Activated CD8-positive, alpha-beta memory T cell treated with anti-CD3 and anti-CD28 coated beads, Interleukin-2, amount 10 ng/mL, durations not matched to agents 7 days and 5 days (primary cell): Measurements from ENCODE around the gene TREH. TPM values are rescaled to one million over a fixed set of nuclear protein-coding genes. Genes with fewer than 3 reads are reported as not detected.

Experiments
- ATAC-seq: fragments of 150-1000 bp; cut with Tn5 transposase; one replicate; pipeline ENCODE4 v1.10.0; 2021; ENCODE audit warnings: moderate library complexity
- CTCF ChIA-PET: fragments of 350-600 bp; sonication (Branson Sonifier 250); formaldehyde crosslinking; loops from one replicate; lab custom pipeline; 2021; ENCODE audit warnings: antibody characterized with exemption; lab: Charles Lee
- DNase-seq: peaks from one replicate; pipeline ENCODE4 v3.0.0-alpha.2; 2020
- H3K27ac Mint-ChIP-seq: one replicate; pipeline ENCODE4 v1.8.0; 2021; ENCODE audit warnings: mild to moderate bottlenecking, mixed read lengths
- H3K27me3 Mint-ChIP-seq: one replicate; pipeline ENCODE4 v1.8.0; 2021; ENCODE audit warnings: mixed read lengths
- H3K36me3 Mint-ChIP-seq: one replicate; pipeline ENCODE4 v1.8.0; 2021; ENCODE audit warnings: mild to moderate bottlenecking, mixed read lengths
- H3K4me1 Mint-ChIP-seq: one replicate; pipeline ENCODE4 v1.8.0; 2021; ENCODE audit warnings: mixed read lengths
- H3K4me3 Mint-ChIP-seq: one replicate; pipeline ENCODE4 v1.8.0; 2021; ENCODE audit warnings: mild to moderate bottlenecking, moderate library complexity, mixed read lengths
- H3K9me3 Mint-ChIP-seq: one replicate; pipeline ENCODE4 v1.8.0; 2022; ENCODE audit warnings: low read depth, mixed read lengths
- total RNA-seq, 2 experiments: library from RNA; stranded (reverse); gene quantifications; one replicate each; pipeline ENCODE4 v1.2.3, GENCODE V29; 2021

Gene TREH
- total RNA-seq, 2 experiments from 2014 or later = not detected

DNA sequence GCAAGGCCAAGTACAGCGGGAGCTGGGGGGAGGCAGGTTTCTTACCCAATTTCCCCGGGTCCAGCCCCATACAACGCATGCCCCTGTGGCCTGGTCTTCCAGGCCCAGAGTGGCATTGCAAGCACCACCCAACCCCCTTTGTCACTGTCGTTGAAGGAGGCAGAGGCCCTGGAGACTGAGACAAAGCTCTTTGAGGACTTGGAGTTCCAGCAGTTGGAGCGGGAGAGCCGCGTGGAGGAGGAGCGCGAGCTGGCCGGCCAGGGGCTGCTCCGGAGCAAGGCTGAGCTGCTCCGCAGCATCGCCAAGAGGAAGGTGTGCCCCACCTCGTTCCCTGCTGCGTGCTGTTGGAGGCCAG lies 44.2 kb downstream of the TREH start:
- H3K4me3 Mint-ChIP-seq = no peak overlapping the region
- no peak overlapping the region for H3K27ac Mint-ChIP-seq
- H3K36me3 Mint-ChIP-seq = no peaks in the 10 kb centered on the region
- peaks cover 3% of the 10 kb centered on the region for H3K27me3 Mint-ChIP-seq
- no peak for ATAC-seq
- no peak for DNase-seq
- CTCF ChIA-PET = interaction anchor here (1.1 to 3.1 kb wide), 4 partner anchors 19 to 25 kb away, joined by 3 to 12 read pairs (median 6); no protein-coding TSS in a partner anchor
- no peaks in the 10 kb centered on the region for H3K4me1 Mint-ChIP-seq
- H3K9me3 Mint-ChIP-seq = no peaks in the 10 kb centered on the region

DNA sequence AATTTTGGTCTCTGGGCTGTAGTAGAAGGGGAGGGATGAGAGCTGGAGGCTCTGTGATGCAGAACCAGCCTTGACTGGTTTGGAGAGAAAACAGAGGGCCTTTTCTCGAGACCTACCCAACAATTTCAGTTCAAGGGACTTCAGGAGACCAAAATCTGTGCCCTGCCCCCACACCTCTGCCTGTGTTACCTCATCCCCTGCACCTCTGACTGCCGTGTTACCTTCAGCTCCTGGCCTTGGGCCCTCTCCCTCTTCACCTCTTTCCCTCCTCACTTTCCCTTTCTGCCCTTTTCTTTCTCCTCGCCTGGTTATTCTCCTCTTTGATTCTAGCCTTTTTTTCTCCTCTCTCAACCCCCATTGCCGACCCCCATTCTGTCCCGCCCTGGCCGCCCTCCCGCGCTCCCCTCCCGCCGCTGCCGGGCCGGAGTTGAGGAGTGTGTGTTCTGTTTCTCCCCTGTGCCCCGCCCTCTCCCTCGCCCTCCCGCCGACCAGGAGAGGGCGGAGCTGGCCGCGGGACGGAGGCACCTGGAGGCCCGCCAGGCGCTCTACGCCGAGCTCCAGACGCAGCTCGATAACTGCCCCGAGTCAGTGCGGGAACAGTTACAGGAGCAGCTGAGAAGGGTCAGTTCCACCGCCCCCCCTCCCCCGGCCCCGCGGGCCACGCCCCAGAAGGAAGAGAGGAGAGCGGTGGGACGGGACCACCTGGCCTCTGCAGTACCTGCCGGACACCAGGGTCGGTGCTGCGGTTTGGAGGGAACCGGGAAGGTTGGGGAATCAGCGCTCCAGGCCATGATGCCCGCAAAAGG lies 44.8 kb downstream of the TREH start:
- Mint-ChIP-seq H3K4me3 (no peak overlapping the region), H3K36me3 (no peaks in the 10 kb centered on the region), H3K27me3 (peaks cover 3% of the 10 kb centered on the region), H3K27ac (no peak overlapping the region), H3K9me3 (no peaks in the 10 kb centered on the region), H3K4me1 (no peaks in the 10 kb centered on the region)
- DNase-seq = no peak
- CTCF ChIA-PET = interaction anchor here (1.4 to 3.1 kb wide), 2 partner anchors 20 to 26 kb away, joined by 3 to 12 read pairs; no protein-coding TSS in a partner anchor
- peak; percentile 72 for ATAC-seq

DNA sequence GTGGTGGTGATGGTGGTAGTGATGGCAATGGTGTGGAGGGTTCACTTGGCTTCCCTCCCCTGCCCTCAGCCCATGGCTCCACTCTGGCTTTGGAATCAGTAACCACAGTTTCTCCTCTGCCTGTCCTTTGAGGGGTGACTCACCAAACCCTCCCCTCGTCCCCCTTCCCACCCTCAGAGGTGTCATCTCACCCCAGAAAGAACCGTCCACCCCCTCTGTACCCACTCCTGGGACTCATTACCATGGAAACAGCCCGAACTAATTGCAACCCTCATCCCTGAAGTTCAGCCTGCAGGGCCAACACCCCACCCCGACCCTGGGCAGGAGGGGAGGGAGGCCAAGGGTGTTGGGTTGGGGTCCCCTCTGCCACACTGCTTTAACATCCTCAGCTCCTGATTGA lies 45.5 kb downstream of the TREH start:
- Mint-ChIP-seq H3K27me3 (peaks cover 3% of the 10 kb centered on the region), H3K4me3 (no peak overlapping the region), H3K4me1 (no peaks in the 10 kb centered on the region), H3K9me3 (no peaks in the 10 kb centered on the region), H3K27ac (no peak overlapping the region), H3K36me3 (no peaks in the 10 kb centered on the region)
- CTCF ChIA-PET = interaction anchor here (3.1 kb wide), 1 partner anchor 26 kb away, joined by 12 read pairs; no protein-coding TSS in a partner anchor
- ATAC-seq (no peak), DNase-seq (no peak)

- Mint-ChIP-seq H3K27ac (no peak overlapping the region), H3K4me3 (no peak overlapping the region), H3K9me3 (no peaks in the 10 kb centered on the region), H3K4me1 (no peaks in the 10 kb centered on the region), H3K36me3 (no peaks in the 10 kb centered on the region), H3K27me3 (peaks cover 3% of the 10 kb centered on the region)
- CTCF ChIA-PET = interaction anchor here (1.2 to 3.1 kb wide), 2 partner anchors 26 to 27 kb away, joined by 3 to 12 read pairs; no protein-coding TSS in a partner anchor
- no peak for DNase-seq
- no peak for ATAC-seq
These were observed 46.1 kb downstream of the TREH start for GRCh38 chr11:118633319-118633690.

DNA sequence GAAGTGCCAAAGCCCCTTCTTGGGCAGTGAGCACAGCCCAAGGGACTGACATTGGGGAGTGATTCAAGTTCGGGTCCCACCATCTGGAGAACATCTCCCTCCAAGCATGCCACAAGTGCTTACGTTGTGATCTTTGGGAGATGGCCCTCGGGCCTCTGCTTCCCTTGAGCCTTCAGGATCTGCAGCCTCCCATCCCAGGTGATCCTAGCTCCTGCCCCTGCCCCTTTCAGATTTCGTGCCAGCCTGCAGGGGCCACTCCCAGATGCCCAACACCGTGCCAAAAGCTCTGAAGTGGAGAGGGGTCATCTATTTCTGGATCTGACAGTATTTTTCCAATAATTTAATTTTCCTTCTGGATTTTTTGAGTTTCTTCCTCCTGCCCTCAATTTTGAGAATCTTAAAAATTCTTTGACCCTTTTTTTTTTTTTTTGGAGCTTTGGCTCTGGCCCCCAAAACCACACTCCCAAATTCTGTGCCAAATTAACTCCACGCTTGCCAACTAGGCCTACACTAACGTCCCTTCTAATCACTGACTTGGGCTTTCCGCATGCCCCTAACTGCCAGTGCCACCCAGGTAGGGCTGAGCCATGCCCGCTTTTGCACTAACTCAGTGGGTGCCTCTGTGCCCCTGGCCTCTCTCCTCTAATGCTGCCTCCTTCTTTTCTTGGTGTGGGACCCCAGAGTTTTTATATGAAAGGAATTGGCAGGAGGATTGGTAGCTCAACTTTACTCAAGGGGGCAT lies 46.7 kb downstream of the TREH start:
- no peak for ATAC-seq
- DNase-seq = no peak
- CTCF ChIA-PET = interaction anchor here (1.0 to 1.3 kb wide), 4 partner anchors 11 to 57 kb away, joined by 3 to 4 read pairs (median 4); no protein-coding TSS in a partner anchor
- Mint-ChIP-seq H3K27me3 (peaks cover 3% of the 10 kb centered on the region), H3K4me1 (no peaks in the 10 kb centered on the region), H3K36me3 (no peaks in the 10 kb centered on the region), H3K4me3 (no peak overlapping the region), H3K9me3 (no peaks in the 10 kb centered on the region), H3K27ac (no peak overlapping the region)

DNA sequence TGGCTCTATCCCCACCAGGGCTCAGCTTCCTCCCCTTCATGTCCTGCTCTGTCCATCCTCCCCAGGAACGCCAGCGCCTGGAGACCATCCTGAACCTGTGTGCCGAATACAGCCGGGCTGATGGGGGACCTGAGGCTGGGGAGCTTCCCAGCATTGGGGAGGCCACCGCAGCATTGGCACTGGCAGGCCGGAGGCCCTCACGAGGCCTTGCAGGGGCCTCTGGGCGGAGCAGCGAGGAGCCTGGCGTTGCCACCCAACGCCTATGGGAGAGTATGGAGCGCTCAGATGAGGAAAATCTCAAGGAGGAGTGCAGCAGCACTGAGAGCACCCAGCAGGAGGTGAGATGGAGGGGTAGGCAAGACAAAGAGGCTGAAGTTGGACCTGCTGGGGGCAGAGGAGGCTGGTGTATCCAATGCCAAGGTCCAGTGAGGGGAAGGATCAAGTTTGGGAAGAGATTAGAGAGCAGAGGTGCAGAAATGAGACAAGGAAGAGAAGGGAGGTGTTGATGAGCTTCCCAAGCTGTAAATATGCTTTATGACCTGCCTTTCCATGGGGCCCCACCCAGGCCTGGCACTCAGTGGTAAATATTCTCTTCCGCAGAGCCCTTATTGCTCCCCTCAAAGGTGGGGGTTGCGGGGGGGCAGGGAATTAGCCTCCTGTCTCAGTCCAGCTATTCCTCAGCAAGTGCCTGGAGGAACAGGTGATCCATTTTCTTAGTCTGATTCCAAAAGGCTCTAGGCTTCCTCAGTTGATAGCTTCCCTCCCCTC lies 48.1 kb downstream of the TREH start:
- CTCF ChIA-PET = interaction anchor here (1.0 to 1.3 kb wide), 2 partner anchors 31 to 58 kb away, joined by 3 to 4 read pairs; no protein-coding TSS in a partner anchor

DNA sequence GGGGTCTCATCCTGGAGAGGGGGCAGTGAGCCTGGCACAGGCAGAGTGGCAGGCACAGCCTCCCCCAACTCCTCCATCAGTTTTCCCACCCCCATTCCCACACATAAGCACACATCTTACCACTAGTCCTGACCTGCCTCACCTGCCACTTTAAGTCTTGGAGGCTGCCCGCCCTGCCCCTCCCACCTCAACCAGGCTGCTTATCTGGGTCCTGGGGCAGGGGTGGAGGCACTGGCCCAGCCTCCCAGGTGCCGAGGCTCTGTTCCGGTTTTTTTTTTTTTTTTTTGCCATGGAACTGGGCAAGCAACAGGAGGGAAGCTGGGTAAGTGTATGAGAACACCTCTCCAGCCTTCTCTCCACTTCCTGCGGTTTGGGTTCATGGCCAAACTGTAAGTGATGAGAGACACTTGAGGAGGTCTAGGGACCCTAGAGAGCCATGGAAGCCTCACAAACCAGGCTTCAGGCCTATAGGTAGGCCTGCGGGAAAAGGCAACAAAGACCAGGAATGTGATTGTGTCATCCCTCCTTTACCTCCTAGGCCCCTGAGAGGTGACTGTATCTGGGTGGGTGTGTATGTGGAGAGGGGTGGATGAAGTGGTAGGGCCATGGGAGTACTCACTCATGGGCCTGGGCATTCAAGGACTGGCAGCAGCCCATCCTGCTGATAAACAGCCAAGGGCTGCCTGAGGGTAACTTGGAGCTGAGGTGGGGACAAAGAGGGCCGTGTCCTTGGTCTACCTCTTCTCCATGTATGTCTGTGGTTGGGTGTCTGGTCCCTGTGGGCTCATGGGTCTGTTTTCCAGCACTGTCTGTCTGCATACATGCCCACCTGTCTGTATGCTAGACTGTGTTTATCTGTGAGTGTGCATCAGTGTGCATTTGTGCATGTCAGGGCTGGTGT lies 49.4 kb downstream of the TREH start:
- H3K36me3 Mint-ChIP-seq = no peaks in the 10 kb centered on the region
- H3K9me3 Mint-ChIP-seq = no peaks in the 10 kb centered on the region
- ATAC-seq = no peak
- CTCF ChIA-PET = interaction anchor here (1.0 kb wide), 1 partner anchor 35 kb away, joined by 3 read pairs; no protein-coding TSS in a partner anchor
- no peak for DNase-seq
- H3K27me3 Mint-ChIP-seq = no peaks in the 10 kb centered on the region
- no peaks in the 10 kb centered on the region for H3K4me1 Mint-ChIP-seq
- H3K4me3 Mint-ChIP-seq = no peak overlapping the region
- H3K27ac Mint-ChIP-seq = no peak overlapping the region

More for the DNA sequence above, 48.1 kb downstream of the TREH start:
- DNase-seq (no peak), ATAC-seq (no peak)
- H3K4me3 Mint-ChIP-seq = no peak overlapping the region
- no peaks in the 10 kb centered on the region for H3K9me3 Mint-ChIP-seq
- no peaks in the 10 kb centered on the region for H3K36me3 Mint-ChIP-seq
- H3K27me3 Mint-ChIP-seq = peaks cover 3% of the 10 kb centered on the region
- no peaks in the 10 kb centered on the region for H3K4me1 Mint-ChIP-seq
- no peak overlapping the region for H3K27ac Mint-ChIP-seq

DNA sequence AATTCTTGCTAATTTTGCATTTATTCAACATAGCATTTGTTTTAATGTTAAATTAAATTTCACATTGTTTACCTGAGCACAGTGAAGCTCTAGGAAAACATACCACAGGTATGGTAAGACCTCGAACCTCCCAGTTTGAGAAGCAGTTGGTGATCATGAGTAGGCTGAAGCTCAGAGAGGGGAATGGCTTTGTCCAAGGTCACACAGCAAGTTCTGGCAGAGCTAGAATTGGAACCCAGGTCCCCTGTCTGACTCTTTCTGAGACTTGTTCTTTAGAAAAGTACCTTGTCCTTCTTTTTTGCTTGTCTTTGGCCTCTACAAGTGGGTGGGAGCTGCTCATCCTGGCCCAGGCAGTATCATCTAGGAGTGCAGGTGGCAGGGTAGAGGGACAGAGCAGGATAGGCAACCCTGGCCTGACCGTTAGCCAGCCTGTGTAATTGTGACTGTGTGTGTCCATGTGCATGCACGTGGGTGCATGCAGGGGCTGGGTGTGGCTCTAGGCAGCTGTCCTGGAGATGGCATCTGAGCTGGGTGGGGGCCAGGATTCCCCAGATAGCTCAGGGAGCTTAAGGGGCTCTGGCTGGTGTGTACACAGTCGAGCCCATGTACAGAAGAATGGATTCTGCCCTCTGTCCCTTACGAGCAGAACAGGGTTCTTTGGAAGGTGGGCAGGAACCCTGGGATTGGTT lies 50.4 kb downstream of the TREH start:
- Mint-ChIP-seq H3K4me1 (no peaks in the 10 kb centered on the region), H3K4me3 (no peak overlapping the region), H3K36me3 (no peaks in the 10 kb centered on the region), H3K27me3 (no peaks in the 10 kb centered on the region), H3K27ac (no peak overlapping the region), H3K9me3 (no peaks in the 10 kb centered on the region)
- CTCF ChIA-PET = interaction anchor here (0.6 to 1.0 kb wide), 2 partner anchors 29 to 34 kb away, joined by 3 read pairs; no protein-coding TSS in a partner anchor
- ATAC-seq (no peak), DNase-seq (no peak)

GRCh38 chr11:118628432-118628831 lies 51.0 kb downstream of the TREH start:
- H3K4me1 Mint-ChIP-seq = no peaks in the 10 kb centered on the region
- DNase-seq (no peak), ATAC-seq (no peak)
- no peaks in the 10 kb centered on the region for H3K27me3 Mint-ChIP-seq
- H3K27ac Mint-ChIP-seq = no peak overlapping the region
- no peak overlapping the region for H3K4me3 Mint-ChIP-seq
- H3K9me3 Mint-ChIP-seq = no peaks in the 10 kb centered on the region
- H3K36me3 Mint-ChIP-seq = no peaks in the 10 kb centered on the region
- CTCF ChIA-PET = interaction anchor here (0.6 to 1.0 kb wide), 3 partner anchors 30 to 33 kb away, joined by 3 read pairs; no protein-coding TSS in a partner anchor

DNA sequence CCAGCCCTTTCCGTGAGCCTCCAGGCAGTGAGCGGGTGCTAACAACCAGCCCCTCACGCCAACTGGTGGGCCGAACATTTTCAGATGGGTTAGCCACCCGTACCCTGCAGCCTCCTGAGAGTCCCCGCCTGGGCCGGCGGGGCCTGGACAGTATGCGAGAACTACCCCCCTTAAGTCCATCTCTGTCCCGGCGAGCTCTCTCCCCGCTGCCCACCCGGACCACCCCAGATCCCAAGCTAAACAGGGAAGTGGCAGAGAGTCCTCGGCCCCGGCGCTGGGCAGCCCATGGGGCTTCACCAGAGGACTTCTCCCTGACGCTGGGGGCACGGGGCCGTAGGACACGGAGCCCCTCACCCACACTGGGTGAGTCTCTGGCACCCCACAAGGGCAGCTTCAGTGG lies 51.4 kb downstream of the TREH start:
- no peaks in the 10 kb centered on the region for H3K4me1 Mint-ChIP-seq
- H3K36me3 Mint-ChIP-seq = no peaks in the 10 kb centered on the region
- no peak for ATAC-seq
- H3K27me3 Mint-ChIP-seq = peaks cover under 1% of the 10 kb centered on the region
- no peak overlapping the region for H3K4me3 Mint-ChIP-seq
- no peak overlapping the region for H3K27ac Mint-ChIP-seq
- CTCF ChIA-PET = interaction anchor here (0.9 kb wide), 1 partner anchor 32 kb away, joined by 3 read pairs; no protein-coding TSS in a partner anchor
- DNase-seq = no peak
- no peaks in the 10 kb centered on the region for H3K9me3 Mint-ChIP-seq

- CTCF ChIA-PET = interaction anchor here (0.9 kb wide), 1 partner anchor 33 kb away, joined by 3 read pairs; no protein-coding TSS in a partner anchor
- ATAC-seq (no peak), DNase-seq (no peak)
- peaks cover 5% of the 10 kb centered on the region for H3K27me3 Mint-ChIP-seq
- no peaks in the 10 kb centered on the region for H3K36me3 Mint-ChIP-seq
- no peak overlapping the region for H3K27ac Mint-ChIP-seq
- no peaks in the 10 kb centered on the region for H3K4me1 Mint-ChIP-seq
- no peaks in the 10 kb centered on the region for H3K9me3 Mint-ChIP-seq
- no peak overlapping the region for H3K4me3 Mint-ChIP-seq
These were observed 51.9 kb downstream of the TREH start for GRCh38 chr11:118627566-118627965.
